Endometrium (tissue), 2 donors: ENCODE results near the gene BRAT1.

ENCODE experiments used
- FAIRE-seq: peaks from 2 replicates; lab custom pipeline; 2012; peaks lifted over from hg19 to GRCh38; lab: Jason Lieb, UNC
- donor health status: control.
- donor health status: control.

BRAT1 gene

DNA sequence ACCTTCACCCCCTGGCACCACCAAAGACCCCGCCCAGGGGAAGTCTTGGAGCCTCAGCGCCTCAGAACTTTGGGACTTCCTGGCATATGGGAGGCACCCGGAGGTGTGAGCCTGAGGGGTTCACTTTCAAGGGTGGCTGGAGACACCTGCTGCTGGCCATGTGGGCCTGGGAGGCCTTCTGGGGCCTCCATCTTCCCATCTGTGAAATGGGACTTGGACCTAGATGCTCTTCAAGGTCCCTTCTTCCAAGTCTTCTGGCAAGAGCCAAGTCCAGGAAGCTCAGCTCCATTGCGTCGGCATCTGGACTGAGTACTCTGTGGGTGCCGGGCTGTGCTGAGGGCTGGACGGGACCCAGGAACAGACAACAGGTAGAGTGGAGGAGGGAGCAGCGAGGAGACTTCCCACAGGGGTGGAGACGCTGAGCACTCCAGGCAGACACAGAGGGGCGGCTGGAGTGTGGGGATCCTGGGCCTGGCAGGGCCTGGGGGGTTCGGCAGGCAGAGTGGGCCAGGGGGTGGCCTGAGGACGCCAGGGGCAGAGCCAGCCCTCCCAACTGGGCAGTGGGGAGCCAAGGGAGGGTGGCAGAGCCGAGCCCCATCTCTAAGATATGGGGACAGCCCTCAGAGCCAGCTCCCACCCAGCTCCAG lies 45.1 kb downstream of the BRAT1 start:
- FAIRE-seq: no peak

- FAIRE-seq: no peak
Observed at GRCh38 chr7:2509298-2509906, 45.9 kb downstream of the BRAT1 start.

- no peak for FAIRE-seq
Observed at GRCh38 chr7:2508327-2509215, 46.8 kb downstream of the BRAT1 start.

- no peak for FAIRE-seq
Observed at GRCh38 chr7:2507917-2508306, 47.4 kb downstream of the BRAT1 start.

DNA sequence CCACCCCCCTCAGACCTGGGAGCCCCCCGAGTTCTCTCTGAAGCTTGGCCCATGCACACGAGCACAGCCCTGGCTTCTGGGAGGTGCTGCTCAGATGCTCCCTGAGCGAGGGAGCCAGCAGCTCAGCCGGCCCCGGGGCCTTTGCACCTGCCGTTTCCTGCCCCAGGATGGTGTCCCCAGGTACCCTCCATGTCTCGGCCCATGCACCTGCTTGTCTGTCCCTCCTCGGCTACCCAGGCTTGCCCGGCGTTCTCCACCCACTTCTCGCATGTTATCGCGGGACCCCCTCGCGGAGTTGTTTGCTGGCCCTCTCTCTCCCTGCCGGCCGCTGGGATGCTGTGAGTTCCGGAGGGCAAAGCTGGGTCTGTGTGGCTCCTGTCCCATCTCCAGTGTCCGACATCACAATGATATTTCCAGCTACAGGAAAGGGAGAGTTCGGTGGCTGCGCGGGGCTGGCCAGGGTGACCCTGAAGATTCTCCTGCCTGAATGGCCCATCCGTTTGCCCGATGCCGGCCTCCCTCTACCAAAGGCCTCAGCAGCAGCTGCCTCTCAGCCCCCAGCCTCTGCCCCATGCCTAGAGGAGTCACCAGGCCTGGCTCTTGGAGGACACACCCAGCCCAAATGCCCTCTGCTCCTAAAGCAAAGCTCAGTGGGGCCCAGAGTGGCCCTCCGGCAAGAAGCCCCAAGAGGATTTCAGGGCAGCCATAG lies 48.0 kb downstream of the BRAT1 start:
- FAIRE-seq: no peak

DNA sequence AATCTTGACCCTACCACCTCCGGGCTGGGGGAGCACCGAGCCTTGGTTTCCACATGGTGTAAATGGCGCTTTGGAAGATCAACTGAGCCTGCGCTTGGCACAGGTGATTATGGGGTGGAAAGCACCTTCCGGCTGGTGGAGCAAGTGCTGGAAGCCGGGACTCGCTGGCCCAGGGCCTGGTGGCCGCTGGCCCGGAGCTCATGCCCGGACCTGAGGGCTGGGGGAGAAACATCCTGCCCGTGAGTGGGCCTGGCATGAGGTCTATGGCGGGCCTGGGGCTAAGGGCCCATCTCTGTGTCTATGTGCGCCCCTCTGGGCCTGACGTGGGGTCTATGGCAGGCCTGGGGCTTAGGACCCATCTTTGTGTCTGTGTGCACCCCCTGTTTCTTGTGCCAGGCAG lies 49.9 kb downstream of the BRAT1 start:
- no peak for FAIRE-seq

- FAIRE-seq: no peak
Observed at GRCh38 chr7:2504889-2505375, 50.4 kb downstream of the BRAT1 start.

DNA sequence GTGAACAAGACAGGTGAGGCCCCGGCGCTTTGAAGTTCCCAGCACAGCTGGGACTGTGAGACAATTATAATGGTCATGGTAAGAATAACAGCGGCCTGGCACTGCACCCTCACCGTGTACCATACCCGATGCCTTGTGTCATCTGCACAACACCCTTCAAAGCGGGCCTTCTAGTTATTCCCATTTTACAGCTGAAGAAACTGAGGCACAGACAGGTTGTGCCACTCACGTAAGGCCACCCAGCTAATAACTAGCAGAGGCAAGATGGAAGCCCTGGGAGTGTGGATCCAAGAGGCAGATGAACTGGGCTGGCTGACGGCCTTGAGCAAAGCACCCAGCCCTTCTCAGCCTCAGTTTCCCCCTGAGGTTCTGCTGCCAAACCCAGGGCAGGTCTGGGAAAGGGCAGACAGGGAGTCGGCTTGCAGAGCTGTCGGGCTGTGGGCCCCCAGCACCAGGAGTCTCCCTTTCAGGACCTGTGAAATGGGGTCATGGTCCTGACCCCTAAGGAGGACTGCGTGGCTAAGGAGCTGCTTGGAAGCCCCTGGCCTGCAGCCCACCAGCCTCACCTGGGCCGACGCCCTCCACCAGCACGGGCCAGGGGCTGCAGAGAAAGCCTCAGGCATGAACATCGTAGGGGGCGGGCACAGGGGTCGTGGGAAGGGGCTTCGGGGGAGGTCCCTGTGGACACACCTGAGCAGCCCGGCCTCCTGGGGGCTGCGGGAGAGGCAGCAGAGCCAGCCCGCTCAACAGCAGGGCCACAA lies 51.0 kb downstream of the BRAT1 start:
- no peak for FAIRE-seq

DNA sequence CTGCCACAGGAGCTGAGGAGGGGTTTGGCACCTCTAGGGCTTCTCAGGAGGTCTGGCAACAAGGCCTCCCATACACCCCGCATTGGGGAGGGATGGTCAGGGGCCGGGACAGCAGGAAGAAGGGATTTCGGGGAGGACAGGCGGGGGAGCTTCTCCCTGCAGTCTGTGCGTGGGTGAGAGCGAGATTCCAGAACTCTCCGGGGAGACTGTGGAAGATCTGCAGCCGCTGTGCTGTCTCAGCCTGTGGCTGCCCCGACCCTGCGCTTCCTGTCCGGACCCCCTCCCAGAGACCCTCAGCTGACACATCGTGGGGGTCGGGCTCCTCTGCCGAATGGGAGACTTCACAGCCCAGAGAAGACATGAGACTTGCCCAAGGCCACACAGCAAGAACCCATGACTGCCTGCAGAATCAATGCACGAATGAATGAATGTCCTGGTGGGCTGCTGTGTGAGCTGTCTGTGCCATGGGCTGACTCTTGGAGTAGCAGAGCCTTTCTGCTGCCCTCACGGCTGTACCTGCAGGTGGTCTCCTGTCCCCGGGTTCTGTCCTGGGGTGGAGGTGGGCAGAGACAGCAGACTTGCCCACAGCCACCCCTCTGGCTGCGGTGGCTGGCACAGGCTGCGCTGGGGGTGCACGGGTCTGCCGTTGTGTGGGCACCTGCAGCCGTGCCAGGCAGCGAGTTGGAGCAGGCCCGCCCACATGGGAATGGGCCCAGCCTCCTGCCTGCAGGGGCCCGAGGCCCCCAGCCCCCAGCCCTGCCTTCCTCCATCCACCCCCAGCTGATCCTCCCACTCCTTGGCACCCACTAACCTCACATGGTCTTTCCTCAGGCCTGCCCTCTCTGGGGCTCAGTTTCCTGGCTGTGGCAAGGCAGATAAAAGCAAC lies 52.0 kb downstream of the BRAT1 start:
- FAIRE-seq: no peak

DNA sequence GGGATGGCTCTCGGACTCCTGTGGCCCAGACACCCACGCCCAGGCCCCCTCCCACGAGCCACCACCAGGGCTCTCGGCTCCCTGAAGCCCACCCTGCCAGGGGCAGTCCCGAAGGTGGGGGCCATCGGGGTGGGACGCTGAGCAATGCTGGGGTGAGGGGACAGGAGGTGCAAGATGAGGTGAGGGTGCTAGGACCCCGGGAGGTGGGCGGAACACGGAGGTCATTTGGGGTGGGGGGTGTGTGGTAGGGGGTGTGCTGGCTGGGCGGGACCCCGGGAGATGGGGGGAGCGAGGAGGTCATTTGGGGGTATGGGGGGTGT lies 52.7 kb downstream of the BRAT1 start:
- no peak for FAIRE-seq

DNA sequence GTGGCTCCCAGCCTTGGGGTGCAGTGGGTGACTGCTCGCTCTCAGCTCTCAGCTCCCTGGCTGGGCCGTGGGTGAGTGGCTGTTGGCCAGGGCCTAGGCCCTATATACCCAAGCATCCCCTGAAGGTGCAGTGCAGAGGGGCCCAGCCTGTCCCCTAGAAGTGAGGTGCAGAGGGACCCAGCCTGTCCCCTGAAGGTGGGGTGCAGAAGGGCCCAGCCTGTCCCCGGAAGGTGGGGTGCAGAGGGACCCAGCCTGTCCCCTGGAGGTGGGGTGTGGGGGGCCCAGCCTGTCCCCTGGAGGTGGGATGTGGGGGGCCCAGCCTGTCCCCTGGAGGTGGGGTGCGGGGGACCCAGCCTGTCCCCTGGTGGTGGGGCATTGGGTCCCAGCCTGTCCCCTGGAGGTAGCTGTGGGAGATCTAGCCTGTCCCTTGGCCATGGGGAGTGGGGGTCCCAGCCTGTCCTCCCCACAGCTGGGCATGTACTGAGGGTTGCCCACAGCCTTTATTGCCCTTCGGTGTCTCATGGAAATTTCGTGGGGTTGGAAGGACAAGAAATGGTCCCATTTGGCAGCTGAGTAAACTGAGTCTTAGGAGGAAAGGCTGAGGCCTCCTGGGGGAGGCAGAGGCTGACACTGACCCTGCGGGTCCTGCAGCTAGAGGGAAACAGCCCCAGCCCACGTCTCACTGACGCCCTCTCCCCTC lies 53.2 kb downstream of the BRAT1 start:
- no peak for FAIRE-seq

DNA sequence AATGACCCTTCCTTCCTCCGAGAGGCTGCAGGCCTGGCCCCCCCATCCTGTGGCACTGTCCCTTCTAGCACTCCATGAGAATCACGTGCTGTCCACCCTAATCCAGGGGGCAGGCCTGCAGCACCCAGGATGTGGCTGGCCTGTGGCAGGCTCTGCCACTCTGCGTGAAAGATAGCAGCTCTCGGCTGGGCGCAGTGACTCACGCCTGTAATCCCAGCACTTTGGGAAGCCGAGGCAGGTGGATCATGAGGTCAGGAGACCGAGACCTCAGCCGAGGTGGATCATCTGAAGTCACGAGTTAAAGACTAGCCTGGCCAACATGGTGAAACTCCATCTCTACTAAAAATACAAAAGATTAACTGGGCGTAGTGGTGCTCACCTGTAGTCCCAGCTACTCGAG lies 54.6 kb downstream of the BRAT1 start:
- FAIRE-seq: no peak

DNA sequence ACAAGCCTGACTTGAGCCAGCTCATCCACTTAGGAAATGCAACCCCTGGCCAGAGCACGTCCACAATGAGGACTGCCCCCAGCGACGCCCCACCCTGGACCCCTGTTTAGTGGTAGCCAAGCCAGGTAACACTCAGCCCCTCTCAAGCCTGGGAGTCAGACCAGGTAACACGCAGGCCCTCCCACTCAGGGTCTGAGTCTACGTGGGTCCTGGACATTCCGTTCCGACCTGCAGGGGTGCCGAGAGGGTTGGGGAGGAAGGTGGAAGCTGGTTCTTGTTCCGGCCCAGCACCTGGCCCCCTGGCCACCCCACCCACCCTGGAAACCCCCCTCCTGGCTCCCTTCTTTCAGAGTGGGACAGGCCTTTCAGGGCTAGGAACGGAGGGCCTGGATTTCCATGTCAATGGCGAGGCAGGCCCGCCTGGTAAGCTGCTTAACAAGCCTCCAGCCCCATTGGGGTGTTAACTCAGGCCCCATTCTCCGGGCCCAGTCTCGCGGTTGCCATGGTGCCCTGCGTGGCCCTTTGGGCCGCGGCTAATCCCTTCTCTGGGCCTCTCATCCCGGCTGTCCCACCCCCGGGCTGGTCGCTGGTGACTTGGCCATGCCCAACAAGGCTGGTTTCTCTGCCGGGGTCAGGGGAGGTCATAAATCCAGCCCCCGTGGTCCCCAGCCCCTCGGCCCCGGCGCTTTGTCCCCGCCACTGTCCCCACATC lies 55.4 kb downstream of the BRAT1 start:
- no peak for FAIRE-seq

GRCh38 chr7:2499181-2499580 lies 56.1 kb downstream of the BRAT1 start:
- FAIRE-seq: no peak

DNA sequence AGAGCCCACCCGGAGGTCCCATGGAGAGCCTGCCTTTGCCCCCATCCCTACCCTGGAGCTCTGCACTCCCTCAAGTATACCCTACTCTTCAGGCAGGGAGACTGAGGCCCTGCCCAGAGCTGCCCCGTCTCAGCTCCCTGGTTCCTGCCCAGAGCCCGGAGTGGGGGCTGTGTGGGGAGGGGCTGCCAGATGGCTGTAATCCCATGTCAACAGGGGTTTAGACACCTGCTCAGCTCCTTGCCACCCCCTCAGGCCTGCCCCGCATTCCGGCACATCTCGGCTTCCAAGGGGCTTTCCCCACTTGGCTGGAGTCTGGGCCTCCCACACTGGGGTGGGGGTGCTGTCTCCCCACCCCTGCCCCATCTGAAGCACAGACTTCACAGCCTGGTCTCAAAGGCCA lies 56.6 kb downstream of the BRAT1 start:
- no peak for FAIRE-seq

- no peak for FAIRE-seq
Observed at GRCh38 chr7:2497500-2498336, 57.6 kb downstream of the BRAT1 start.

- FAIRE-seq: no peak
Observed at GRCh38 chr7:2497065-2497464, 58.3 kb downstream of the BRAT1 start.

GRCh38 chr7:2496375-2496774 lies 58.9 kb downstream of the BRAT1 start:
- FAIRE-seq: no peak
